NCI-H2029 (cell line): ENCODE measurements around the gene PIK3CA.
"Not testable (repeated sequence)": the region's sequence is repeated elsewhere in the genome, so short reads cannot be mapped to it uniquely, and the experiment has no call there.

Experiments used
- DNase-seq: peaks from one replicate; lab custom pipeline; 2025; lab: John Stamatoyannopoulos, UW

PIK3CA gene

DNA sequence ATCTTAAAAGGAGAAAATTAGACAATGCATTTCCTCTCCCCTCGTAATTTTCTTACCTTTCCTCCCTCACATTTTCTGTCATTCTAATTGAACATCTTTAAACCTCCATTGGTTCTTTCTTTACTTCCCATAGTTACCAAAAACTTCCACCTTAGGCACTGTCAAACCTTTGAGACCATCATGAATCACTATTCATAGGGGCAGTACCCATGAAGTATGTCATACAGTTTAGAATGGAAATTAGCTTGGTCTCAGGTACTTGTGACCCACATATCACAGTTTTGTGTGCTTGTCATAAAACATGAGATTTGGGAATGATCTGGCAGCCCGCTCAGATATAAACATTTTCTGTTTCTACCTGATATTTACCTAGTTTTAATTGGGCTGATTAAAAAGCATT, 52.6 kb downstream of the PIK3CA start:
- no peak for DNase-seq

DNA sequence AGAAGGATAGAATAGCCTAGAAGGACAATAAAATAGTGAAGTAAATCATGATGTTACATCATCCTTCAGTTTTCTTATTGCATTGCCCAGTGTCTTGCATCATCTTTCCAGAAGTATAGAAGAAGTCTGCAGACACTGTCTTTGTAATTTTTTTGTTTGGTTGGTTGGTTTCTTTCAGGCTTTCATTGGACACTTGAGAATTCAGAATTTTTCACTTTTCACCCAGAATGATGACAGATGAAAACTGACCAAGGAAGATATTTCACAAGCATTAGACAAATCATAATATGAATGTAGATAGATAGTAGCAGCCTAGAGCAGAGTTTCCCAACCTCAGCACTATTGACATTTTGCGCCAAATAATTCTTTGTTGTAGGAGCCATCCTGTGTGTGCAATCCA, 67.4 kb downstream of the PIK3CA start:
- DNase-seq = not testable (repeated sequence)

DNA sequence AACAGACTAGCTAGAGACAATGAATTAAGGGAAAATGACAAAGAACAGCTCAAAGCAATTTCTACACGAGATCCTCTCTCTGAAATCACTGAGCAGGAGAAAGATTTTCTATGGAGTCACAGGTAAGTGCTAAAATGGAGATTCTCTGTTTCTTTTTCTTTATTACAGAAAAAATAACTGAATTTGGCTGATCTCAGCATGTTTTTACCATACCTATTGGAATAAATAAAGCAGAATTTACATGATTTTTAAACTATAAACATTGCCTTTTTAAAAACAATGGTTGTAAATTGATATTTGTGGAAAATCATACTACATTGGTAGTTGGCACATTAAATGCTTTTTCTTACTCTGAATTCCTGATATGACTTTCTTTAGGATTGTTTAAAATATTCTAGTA, 70.1 kb downstream of the PIK3CA start:
- DNase-seq = not testable (repeated sequence)

- DNase-seq = no peak
Measured at GRCh38 chr3:179223548-179223947, 75.4 kb downstream of the PIK3CA start.

DNA sequence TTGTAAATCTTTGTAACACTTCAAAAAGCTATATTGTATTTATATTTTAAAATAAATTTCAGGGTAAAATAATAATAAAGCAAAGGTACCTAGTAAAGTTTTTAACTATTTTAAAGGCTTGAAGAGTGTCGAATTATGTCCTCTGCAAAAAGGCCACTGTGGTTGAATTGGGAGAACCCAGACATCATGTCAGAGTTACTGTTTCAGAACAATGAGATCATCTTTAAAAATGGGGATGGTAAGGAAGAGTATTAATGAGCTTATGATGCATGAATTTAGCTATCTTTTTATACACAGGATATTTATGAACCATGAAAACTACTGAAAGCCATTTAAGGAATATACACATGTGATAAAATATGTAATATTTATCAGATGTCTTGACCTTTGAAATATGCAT, 76.4 kb downstream of the PIK3CA start:
- DNase-seq = no peak

- no peak for DNase-seq
Measured at GRCh38 chr3:179227349-179227748, 79.2 kb downstream of the PIK3CA start.

- no peak for DNase-seq
Measured at GRCh38 chr3:179229177-179229576, 81.0 kb downstream of the PIK3CA start.

- DNase-seq = no peak
Measured at GRCh38 chr3:179233043-179233442, 84.9 kb downstream of the PIK3CA start.

DNA sequence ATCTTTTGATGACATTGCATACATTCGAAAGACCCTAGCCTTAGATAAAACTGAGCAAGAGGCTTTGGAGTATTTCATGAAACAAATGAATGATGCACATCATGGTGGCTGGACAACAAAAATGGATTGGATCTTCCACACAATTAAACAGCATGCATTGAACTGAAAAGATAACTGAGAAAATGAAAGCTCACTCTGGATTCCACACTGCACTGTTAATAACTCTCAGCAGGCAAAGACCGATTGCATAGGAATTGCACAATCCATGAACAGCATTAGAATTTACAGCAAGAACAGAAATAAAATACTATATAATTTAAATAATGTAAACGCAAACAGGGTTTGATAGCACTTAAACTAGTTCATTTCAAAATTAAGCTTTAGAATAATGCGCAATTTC, 86.0 kb downstream of the PIK3CA start:
- no peak for DNase-seq

DNA sequence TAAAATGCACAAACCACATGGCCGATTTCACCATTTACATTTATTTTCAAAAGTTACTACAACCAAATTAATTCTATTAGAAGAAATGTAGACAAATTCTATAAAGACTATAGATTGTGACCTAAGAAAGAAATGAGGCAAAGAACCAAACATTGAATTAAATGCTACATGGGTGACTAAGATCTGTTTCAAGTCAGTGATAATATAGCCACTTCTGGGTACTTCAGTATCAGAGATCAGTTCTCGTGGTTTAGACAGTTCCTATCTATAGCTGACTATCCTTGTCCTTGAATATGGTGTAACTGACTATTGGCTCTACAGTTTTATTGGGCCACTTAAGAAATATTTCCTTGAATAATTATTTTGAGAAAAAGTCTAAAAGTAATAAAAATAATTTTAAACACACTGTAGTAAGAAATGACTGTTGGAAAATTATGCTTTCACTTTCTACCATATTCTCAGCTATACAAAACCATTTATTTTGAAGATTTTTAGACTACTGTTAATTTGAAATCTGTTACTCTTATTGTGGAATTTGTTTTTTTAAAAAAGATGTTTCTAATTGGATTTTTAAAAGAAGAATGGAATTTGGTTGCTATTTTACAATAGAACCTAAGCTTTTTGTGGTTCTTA, 88.6 kb downstream of the PIK3CA start:
- DNase-seq = no peak

- not testable (repeated sequence) for DNase-seq
Measured at GRCh38 chr3:179240299-179240698, 92.1 kb downstream of the PIK3CA start.

GRCh38 chr3:179242859-179243258, 94.7 kb downstream of the PIK3CA start:
- DNase-seq = not testable (repeated sequence)

- DNase-seq = no peak
Measured at GRCh38 chr3:179244878-179245277, 96.7 kb downstream of the PIK3CA start.

DNA sequence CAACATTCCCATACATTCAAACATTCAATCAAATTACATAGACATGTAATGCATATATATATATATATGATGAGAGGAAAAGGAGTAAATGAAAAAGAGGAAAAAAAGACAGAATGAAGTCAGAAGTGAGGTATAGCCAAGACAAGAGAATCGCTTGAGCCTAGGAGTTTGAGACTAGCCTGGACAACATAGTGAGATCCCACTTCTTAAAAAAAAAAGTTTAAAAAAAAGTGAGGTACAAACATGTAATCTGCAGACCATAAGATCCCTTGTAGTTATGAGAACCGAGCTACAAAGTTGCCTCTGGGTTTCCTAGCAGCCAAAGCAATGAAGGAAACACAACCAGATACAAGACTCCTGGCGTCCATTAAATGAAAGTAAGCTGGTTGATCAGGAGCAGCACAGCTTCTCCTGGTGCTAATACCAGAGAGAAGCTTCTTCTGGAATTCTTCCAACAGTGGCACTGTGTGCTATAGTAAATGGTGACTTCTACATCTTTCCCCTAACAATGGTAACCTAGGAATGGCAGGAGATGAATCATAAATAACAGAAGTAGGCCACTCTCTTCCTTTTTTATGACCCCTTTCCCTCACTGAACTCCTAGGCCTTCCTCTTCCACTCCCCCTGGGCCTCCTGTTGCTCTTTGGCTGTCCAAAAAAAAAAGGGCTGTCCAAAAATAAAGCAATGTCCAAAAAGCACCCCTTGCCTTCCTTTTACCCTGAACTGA, 99.3 kb downstream of the PIK3CA start:
- no peak for DNase-seq

DNA sequence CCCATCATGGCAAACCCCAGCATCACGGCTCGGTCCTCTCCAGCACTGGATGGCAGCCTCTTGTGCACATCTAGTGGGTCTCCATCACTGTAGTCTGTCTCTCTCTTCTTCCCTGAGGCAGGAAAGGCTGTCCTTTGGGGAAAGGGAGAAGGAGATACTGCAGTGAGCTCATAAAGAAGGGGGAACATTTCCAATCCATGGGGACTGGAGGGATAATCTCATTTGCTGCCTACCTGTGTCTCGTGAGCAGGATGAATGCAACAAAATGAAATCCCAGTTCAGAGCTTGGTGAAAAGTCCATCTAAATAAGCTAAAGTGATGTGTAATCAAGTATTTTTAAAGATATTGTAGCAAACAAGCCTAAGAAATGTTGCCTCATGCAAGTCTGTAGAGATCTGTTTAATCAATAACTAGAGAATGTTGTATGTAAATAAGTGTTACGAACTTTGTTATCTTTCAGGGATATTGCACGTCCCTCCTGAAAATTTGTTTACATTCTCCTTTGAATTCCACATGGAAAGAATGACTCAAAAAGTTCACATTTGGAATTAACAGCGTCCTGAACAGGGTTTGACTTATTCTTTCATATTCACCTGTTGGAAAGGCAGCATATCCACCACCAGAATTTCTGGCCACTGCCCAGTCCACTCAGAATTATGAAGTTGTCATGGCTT, 102.8 kb downstream of the PIK3CA start, which contains the start of gene KCNMB3:
TSS of gene KCNMB3 (minus strand) at position 312 of the 674 bp plus-strand sequence. CDS start at position 188, 124 bp downstream.
- DNase-seq = no peak

- DNase-seq = no peak
Measured at GRCh38 chr3:179256813-179257212, 108.7 kb downstream of the PIK3CA start.

DNA sequence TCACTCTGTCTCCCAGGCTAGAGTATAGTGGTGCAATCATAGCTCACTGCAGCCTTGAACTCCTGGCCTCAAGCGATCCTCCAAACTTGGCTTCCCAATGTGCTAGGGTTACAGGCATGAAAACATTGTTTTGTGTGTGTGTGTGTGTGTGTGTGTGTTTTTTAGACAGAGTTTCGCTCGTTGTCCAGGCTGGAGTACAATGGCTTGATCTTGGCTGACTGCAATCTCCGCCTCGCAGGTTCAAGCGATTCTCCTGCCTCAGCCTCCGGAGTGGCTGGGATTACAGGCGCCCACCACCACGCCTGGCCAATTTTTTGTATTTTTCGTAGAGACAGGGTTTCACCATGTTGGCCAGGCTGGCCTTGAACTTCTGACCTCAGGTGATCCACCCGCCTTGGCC, 109.6 kb downstream of the PIK3CA start:
- DNase-seq = not testable (repeated sequence)

DNA sequence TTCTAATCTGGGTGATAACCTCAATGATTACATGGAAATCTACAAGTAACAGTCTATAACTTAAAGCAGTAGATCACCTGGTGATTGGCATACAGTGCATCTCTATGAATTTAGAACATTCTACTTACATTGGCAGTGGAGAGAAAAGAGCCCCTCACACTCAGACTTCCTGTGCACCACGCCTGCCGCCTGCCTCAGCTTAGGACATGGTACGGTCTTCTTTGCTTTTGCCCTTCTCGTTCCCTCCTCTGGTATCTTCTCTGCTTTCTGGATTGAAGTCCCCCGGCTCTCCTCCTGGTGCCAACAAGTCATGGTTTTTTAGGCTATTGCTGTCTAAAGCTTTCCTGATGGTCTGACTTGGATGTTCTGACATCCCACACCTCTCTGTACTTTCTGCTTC, 110.7 kb downstream of the PIK3CA start:
- no peak for DNase-seq

GRCh38 chr3:179259959-179260756, 112.0 kb downstream of the PIK3CA start:
- not testable (repeated sequence) for DNase-seq

GRCh38 chr3:179260949-179261765, 113.0 kb downstream of the PIK3CA start:
- DNase-seq = peak; percentile 65

- DNase-seq = no peak
Measured at GRCh38 chr3:179263134-179263533, 115.0 kb downstream of the PIK3CA start.
